K562 (cell line): ENCODE results near the gene SULT2B1. TPM values are rescaled to one million over a fixed set of nuclear protein-coding genes. Genes with fewer than 3 reads are reported as not detected.
A peak's percentile ranks its signal among the peaks of the same experiment; 100 is the strongest.

Experiments
- E2F5 ChIP-seq: sonication (generic); formaldehyde crosslinking; IDR thresholded peaks from 2 replicates; pipeline ENCODE4 v1.8.0; 2022; ENCODE audit warnings: mild to moderate bottlenecking, missing genetic modification reagents
- GTF2E2 ChIP-seq: fragments of 200-800 bp; sonication (Bioruptor generic); IDR thresholded peaks from 2 replicates; pipeline ENCODE4 v1.6.1; 2016; ENCODE audit warnings: missing genetic modification characterization, missing compliant biosample characterization
- KAT7 ChIP-seq: sonication (generic); formaldehyde crosslinking; IDR thresholded peaks from 2 replicates; pipeline ENCODE4 v1.8.0; 2022; ENCODE audit warnings: missing genetic modification reagents, mild to moderate bottlenecking, borderline replicate concordance
- PHB ChIP-seq: fragments of 250-450 bp; sonication (Bioruptor Pico); IDR thresholded peaks from 2 replicates; pipeline ENCODE4 v1.5.0; 2021
- PHF8 ChIP-seq: fragments of 200-600 bp; sonication (generic); IDR thresholded peaks from 2 replicates; pipeline ENCODE4 v1.6.1; 2012; ENCODE audit warnings: mixed run types, mild to moderate bottlenecking, inconsistent platforms, low read length, moderate library complexity, borderline replicate concordance
- PURB ChIP-seq: sonication (generic); formaldehyde crosslinking; IDR thresholded peaks from 2 replicates; pipeline ENCODE4 v1.9.0; 2021; ENCODE audit warnings: low read depth, mild to moderate bottlenecking, missing genetic modification reagents
- RAD21 ChIP-seq, 2 experiments: fragments of 250-450 bp in 1 of 2; fragments of 450-650 bp in 1 of 2; sonication (Bioruptor Pico) in 1 of 2; formaldehyde crosslinking in 1 of 2; IDR thresholded peaks in 1 of 2; conservative IDR thresholded peaks in 1 of 2; 2 replicates each; pipeline versions ENCODE4 v1.4.0 to v1.8.0; 2020 to 2022; ENCODE audit warnings: mild to moderate bottlenecking in 2 of 2, moderate library complexity in 1 of 2
- SIN3A ChIP-seq, 2 experiments: fragments of 150-350 bp in 1 of 2; IDR thresholded peaks; 2 replicates each; pipeline ENCODE4 v1.6.1; 2011 to 2016; ENCODE audit warnings: borderline replicate concordance in 2 of 2, low read depth in 2 of 2, low read length in 2 of 2, mild to moderate bottlenecking in 2 of 2, moderate library complexity in 2 of 2; ENCODE audit not compliant: control insufficient read depth in 1 of 2
- SP2 ChIP-seq: IDR thresholded peaks from 2 replicates; pipeline ENCODE4 v1.6.1; 2011; ENCODE audit warnings: mild to moderate bottlenecking, low read depth, low read length, moderate library complexity; ENCODE audit not compliant: poor library complexity, severe bottlenecking; ENCODE audit errors: extremely low read depth
- SUPT5H ChIP-seq: fragments of 450-650 bp; IDR thresholded peaks from 2 replicates; pipeline ENCODE4 v1.6.1; 2016
- TEAD1 ChIP-seq, 2 experiments: fragments of 450-650 bp in 1 of 2; sonication (generic) in 1 of 2; formaldehyde crosslinking; IDR thresholded peaks; 2 replicates each; pipeline versions ENCODE4 v1.4.0 to v1.8.0; 2020 to 2022; ENCODE audit warnings: mild to moderate bottlenecking in 2 of 2, missing genetic modification reagents in 1 of 2
- TEAD2 ChIP-seq: fragments of 450-650 bp; IDR thresholded peaks from 2 replicates; pipeline ENCODE4 v1.6.1; 2016; ENCODE audit warnings: missing genetic modification characterization, control low read depth, missing compliant biosample characterization
- TEAD4 ChIP-seq, 2 experiments: sonication (generic) in 1 of 2; formaldehyde crosslinking in 1 of 2; IDR thresholded peaks; 2 replicates each; pipeline versions ENCODE4 v1.6.1 to v1.8.0; 2012 to 2022; ENCODE audit warnings: borderline replicate concordance in 1 of 2, inconsistent platforms in 1 of 2, low read length in 1 of 2, mild to moderate bottlenecking in 1 of 2, missing genetic modification reagents in 1 of 2
- TOE1 ChIP-seq, 2 experiments: fragments of 450-650 bp in 1 of 2; sonication (generic) in 1 of 2; formaldehyde crosslinking in 1 of 2; IDR thresholded peaks; 2 replicates each; pipeline versions ENCODE4 v1.7.1 to v1.8.0; 2016 to 2022; ENCODE audit warnings: borderline replicate concordance in 2 of 2, mild to moderate bottlenecking in 2 of 2, antibody characterized with exemption in 1 of 2, inconsistent platforms in 1 of 2, low read depth in 1 of 2, missing genetic modification reagents in 1 of 2, moderate library complexity in 1 of 2
- ZC3H4 ChIP-seq: sonication (generic); formaldehyde crosslinking; IDR thresholded peaks from 2 replicates; pipeline ENCODE4 v1.9.0; 2021; ENCODE audit warnings: missing genetic modification reagents, borderline replicate concordance
- ZMIZ1 ChIP-seq, 2 experiments: fragments of 150-350 bp in 1 of 2; IDR thresholded peaks; 2 replicates each; pipeline ENCODE4 v1.6.1; 2012 to 2016; ENCODE audit warnings: low read depth in 2 of 2, low read length in 2 of 2, mild to moderate bottlenecking in 1 of 2, moderate library complexity in 1 of 2
- ZNF124 ChIP-seq: sonication (generic); formaldehyde crosslinking; IDR thresholded peaks from 2 replicates; pipeline ENCODE4 v1.8.1; 2022; ENCODE audit warnings: missing genetic modification reagents
- ZNF644 ChIP-seq: fragments of 200-800 bp; sonication (Bioruptor generic); IDR thresholded peaks from 2 replicates; pipeline ENCODE4 v1.6.1; 2016; ENCODE audit warnings: low read depth, missing genetic modification characterization, missing compliant biosample characterization
- polyA plus RNA-seq, 8 experiments: library from polyadenylated mRNA; depleted of rRNA in 4 of 8; stranded (reverse) in 5 of 8; unstranded in 3 of 8; fragments of >200 nt; fragmentation: Nextera tagmentation in 2 of 8; fragmentation: Illumina TruSeq in 1 of 8; extraction: Ambion mirVana in 2 of 8; extraction: Trizol in 1 of 8; gene quantifications; 2 replicates each; pipeline versions ENCODE4 v1.2.1 to v1.2.3, GENCODE V29; 2011 to 2014; ENCODE audit warnings: inconsistent platforms in 1 of 8, missing spikeins in 1 of 8
- total RNA-seq, 7 experiments: library from RNA; depleted of rRNA in 6 of 7; stranded (reverse); fragments of >200 nt in 6 of 7; fragmentation: Illumina TruSeq in 2 of 7; extraction: Trizol in 2 of 7; gene quantifications; 2 replicates each; pipeline versions ENCODE4 v1.2.1 to v1.2.3, GENCODE V29; 2011 to 2021; ENCODE audit warnings: low replicate concordance in 1 of 7
- TF ChIP-seq, protein P1 (sequence below): fragments of 450-650 bp; formaldehyde crosslinking; IDR thresholded peaks from 2 replicates; pipeline ENCODE4 v1.4.0; 2020; ENCODE audit warnings: mild to moderate bottlenecking, moderate library complexity

SULT2B1 gene
- total and polyA plus RNA-seq, 9 of the 15 experiments (the other 6 are each of a cell fraction or from before 2014, with no cell fraction given), result 0.09 to 0.62 (median 0.22) TPM; not detected in 2

DNA sequence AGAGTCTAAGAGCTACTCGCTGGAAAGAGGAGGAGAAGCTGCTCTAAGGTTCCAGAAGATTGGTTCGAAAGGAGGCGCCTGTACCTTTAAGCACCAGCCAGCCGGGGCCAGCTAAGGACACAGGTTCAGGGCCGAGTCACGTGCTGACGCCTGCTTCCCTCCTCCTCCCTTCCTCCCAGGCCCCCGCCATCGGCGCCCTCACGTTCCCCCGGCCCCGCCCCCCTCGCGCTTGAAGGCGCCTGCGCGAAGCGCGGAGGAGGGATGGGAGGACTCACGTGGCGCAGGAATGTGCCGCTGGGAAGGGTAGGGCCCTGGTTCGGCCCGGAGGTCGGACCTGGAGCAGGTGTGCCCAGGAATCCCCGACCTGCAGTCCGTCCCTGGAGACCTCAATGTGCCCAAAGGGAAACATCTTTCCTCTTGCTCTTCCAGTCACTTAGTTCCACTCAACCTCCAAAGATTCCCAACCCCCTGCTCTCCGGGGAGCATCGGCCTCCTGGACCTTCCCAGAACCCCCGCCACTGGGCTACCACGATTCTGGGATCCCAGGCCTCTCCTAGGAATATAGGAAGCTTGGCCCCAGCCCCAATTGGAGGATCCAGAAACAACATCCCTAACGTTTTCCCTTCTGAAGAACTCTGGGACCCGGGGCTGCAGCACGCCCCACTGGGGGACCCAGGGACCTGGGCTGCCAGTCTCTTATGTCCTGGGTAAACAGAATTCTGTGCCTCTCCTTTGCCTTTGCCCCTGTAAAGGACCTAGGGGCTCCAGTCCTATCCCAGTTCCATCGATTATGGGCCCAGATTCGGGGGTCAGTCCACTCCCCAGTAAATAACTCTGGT, 82.7 kb downstream of the SULT2B1 start (continued):
- TF ChIP-seq, protein P1, sequence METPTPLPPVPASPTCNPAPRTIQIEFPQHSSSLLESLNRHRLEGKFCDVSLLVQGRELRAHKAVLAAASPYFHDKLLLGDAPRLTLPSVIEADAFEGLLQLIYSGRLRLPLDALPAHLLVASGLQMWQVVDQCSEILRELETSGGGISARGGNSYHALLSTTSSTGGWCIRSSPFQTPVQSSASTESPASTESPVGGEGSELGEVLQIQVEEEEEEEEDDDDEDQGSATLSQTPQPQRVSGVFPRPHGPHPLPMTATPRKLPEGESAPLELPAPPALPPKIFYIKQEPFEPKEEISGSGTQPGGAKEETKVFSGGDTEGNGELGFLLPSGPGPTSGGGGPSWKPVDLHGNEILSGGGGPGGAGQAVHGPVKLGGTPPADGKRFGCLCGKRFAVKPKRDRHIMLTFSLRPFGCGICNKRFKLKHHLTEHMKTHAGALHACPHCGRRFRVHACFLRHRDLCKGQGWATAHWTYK (CRISPR knock-in tag), result peak; percentile 72
- TF ChIP-seq SUPT5H (peak; percentile 71), ZMIZ1 (IDR thresholded peaks at IDR 0.05; ENCODE audit: low read depth in 2 of 2, low read length in 2 of 2) (peak in 1 of 2 experiments; percentile 40; a peak in 1 of 4 replicates), TEAD2 (peak; percentile 88), SP2 (no peak), GTF2E2 (tag) (peak; percentile 50; the same call in 1 of the 2 replicates), TEAD4 (IDR thresholded peaks at IDR 0.05; ENCODE audit: low read length) (peak; percentile 70), TEAD4 (CRISPR knock-in tag; IDR thresholded peaks at IDR 0.05; ENCODE audit: borderline replicate concordance) (no peak), PHB (0 out of 2 replicates have a peak, but pooled peaks have one; percentile 10), ZC3H4 (CRISPR knock-in tag) (no peak), E2F5 (CRISPR knock-in tag) (no peak), KAT7 (CRISPR knock-in tag) (0 out of 2 replicates have a peak, but pooled peaks have one; percentile 21), TOE1 (IDR thresholded peaks at IDR 0.05; ENCODE audit: borderline replicate concordance) (peak; percentile 98), TOE1 (CRISPR knock-in tag; IDR thresholded peaks at IDR 0.05; ENCODE audit: borderline replicate concordance, low read depth) (no peak), ZNF644 (tag) (0 out of 2 replicates have a peak, but pooled peaks have one; percentile 34), RAD21 (CRISPR knock-in tag; conservative IDR thresholded peaks at IDR 0.05 in 1 of 2, IDR thresholded peaks at IDR 0.05 in 1 of 2) (0 out of 4 replicates have a peak, but pooled peaks of 1 of the 2 experiments have one; percentile 9), PURB (CRISPR knock-in tag) (no peak), TEAD1 (CRISPR knock-in tag; IDR thresholded peaks at IDR 0.05) (peak; percentile 89 to 91; a peak in 3 of 4 replicates), ZNF124 (CRISPR knock-in tag) (no peak), PHF8 (peak; percentile 52; the same call in 1 of the 2 replicates), SIN3A (IDR thresholded peaks at IDR 0.05; ENCODE audit: borderline replicate concordance in 2 of 2, control insufficient read depth in 1 of 2, low read depth in 2 of 2, low read length in 2 of 2) (peak in 1 of 2 experiments; percentile 27; a peak in 1 of 4 replicates)
